ENCODE results near the gene EEPD1. TPM values are rescaled to one million over a fixed set of nuclear protein-coding genes. Genes with fewer than 3 reads are reported as not detected.

EEPD1 gene
- total RNA-seq, 1 donor from 2014 or later: 9.8 TPM

DNA sequence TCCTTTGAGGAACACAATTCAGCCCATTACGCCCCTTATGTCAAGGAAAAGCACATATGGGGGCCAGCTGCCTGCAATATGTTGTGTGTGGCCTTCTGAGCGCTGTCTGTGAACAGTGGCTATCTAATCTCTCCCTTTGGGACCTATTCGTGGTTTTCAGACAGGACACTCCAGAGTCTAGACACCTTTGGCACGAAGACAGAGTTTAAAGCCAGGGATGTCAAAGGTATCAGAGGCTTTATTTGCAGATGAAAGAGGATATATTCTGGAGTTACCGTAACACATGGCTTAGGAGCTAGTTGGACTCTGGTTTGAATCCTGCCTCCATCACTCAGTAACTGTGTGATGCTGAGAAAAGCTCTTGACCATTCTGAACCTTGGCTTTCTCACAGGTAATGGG, 14.8 kb upstream of the EEPD1 start:
- H3K27me3 ChIP-seq: no peaks in the 10 kb centered on the region
- H3K27ac ChIP-seq: no peak overlapping the region
- H3K36me3 ChIP-seq: no peaks in the 10 kb centered on the region
- no peaks in the 10 kb centered on the region for H3K9me3 ChIP-seq
- intact Hi-C loops (cut with DNase I): no loop called here
- H3K4me3 ChIP-seq: no peak overlapping the region
- no peak for DNase-seq (ENCODE audit: extremely low spot score in 2 of 2)
- no peaks in the 10 kb centered on the region for H3K4me1 ChIP-seq
- TF ChIP-seq, protein P1, sequence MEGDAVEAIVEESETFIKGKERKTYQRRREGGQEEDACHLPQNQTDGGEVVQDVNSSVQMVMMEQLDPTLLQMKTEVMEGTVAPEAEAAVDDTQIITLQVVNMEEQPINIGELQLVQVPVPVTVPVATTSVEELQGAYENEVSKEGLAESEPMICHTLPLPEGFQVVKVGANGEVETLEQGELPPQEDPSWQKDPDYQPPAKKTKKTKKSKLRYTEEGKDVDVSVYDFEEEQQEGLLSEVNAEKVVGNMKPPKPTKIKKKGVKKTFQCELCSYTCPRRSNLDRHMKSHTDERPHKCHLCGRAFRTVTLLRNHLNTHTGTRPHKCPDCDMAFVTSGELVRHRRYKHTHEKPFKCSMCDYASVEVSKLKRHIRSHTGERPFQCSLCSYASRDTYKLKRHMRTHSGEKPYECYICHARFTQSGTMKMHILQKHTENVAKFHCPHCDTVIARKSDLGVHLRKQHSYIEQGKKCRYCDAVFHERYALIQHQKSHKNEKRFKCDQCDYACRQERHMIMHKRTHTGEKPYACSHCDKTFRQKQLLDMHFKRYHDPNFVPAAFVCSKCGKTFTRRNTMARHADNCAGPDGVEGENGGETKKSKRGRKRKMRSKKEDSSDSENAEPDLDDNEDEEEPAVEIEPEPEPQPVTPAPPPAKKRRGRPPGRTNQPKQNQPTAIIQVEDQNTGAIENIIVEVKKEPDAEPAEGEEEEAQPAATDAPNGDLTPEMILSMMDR (IDR thresholded peaks at IDR 0.05): no peak
- TF ChIP-seq POLR2AphosphoS5 (IDR thresholded peaks at IDR 0.05; ENCODE audit: insufficient read depth in 1 of 2, low read depth in 1 of 2) (no peak), POLR2A (IDR thresholded peaks at IDR 0.05) (no peak)

DNA sequence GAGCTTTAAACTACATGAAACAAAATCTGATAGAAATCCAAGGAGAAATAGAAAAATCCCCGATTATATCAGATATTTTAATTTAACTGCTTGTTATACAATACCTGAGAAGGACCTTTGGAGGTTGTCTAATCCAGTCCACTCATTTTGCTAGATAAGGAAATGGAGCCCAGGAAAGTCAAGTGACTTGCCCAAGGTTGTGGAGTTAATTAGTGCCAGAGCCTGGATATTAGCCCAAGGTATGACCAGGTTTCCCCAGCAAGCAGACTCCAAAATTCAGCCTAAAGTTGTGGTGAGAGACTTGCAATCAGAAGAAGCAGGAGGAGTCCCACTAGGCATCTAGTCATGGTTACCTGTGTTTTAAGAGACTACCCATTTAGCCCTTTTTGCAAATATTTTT, 11.7 kb upstream of the EEPD1 start:
- Histone ChIP-seq H3K36me3 (no peaks in the 10 kb centered on the region), H3K4me1 (no peaks in the 10 kb centered on the region), H3K27me3 (no peaks in the 10 kb centered on the region), H3K27ac (no peak overlapping the region), H3K9me3 (no peaks in the 10 kb centered on the region), H3K4me3 (no peak overlapping the region)
- TF ChIP-seq POLR2AphosphoS5 (IDR thresholded peaks at IDR 0.05; ENCODE audit: insufficient read depth in 1 of 2, low read depth in 1 of 2) (no peak), POLR2A (IDR thresholded peaks at IDR 0.05) (no peak)
- TF ChIP-seq, protein P1 (IDR thresholded peaks at IDR 0.05): no peak
- intact Hi-C loops (cut with DNase I): no loop called here
- DNase-seq (ENCODE audit: extremely low spot score in 2 of 2): no peak

DNA sequence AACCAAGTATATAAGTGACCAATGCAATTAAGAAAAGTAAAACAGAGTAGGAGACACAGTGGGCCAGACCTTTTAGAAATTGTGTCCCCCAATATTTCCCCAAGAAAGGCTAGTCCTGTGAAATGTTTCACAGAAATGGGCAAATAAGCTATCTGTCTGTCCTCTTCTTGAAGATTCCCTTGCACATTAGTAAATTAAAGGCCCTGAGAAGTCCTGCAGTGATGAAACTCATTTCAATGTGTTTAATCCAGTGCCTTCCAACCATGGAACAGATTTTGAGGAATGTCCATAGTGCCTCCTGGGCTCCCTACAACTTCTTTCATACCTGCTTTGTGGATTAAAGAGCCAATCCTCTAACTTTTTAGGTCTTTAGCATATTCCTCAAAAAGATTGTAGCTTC, 11.2 kb upstream of the EEPD1 start:
- Histone ChIP-seq H3K27me3 (no peaks in the 10 kb centered on the region), H3K9me3 (no peaks in the 10 kb centered on the region), H3K27ac (no peak overlapping the region), H3K36me3 (no peaks in the 10 kb centered on the region), H3K4me1 (no peaks in the 10 kb centered on the region), H3K4me3 (no peak overlapping the region)
- TF ChIP-seq POLR2A (IDR thresholded peaks at IDR 0.05): no peak
- no peak for TF ChIP-seq POLR2AphosphoS5 (IDR thresholded peaks at IDR 0.05; ENCODE audit: insufficient read depth in 1 of 2, low read depth in 1 of 2)
- TF ChIP-seq, protein P1 (IDR thresholded peaks at IDR 0.05): no peak
- DNase-seq (ENCODE audit: extremely low spot score in 2 of 2): no peak
- intact Hi-C loops (cut with DNase I): no loop called here

DNA sequence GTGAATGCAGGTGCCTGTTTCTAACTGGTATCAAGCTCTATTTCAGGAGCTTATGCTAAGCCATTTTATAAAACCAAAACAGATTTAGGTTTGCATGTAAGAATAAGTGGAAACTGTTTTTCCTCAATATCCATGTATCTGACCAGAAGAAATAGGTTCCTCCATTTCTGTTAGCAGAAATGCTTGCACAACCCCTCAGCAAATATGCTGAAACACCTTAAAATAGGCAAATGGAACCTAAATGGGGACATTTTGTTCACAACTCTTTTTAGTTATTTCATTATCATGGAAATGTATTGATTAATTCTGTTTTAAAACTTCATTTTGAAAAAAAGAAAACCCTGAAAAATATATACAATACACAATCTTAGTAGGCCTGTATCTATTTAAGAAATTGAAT, 8.9 kb upstream of the EEPD1 start:
- TF ChIP-seq POLR2AphosphoS5 (IDR thresholded peaks at IDR 0.05; ENCODE audit: insufficient read depth in 1 of 2, low read depth in 1 of 2) (no peak), POLR2A (IDR thresholded peaks at IDR 0.05) (no peak)
- TF ChIP-seq, protein P1 (IDR thresholded peaks at IDR 0.05): no peak
- intact Hi-C loops (cut with DNase I): no loop called here
- no peaks in the 10 kb centered on the region for H3K36me3 ChIP-seq
- no peaks in the 10 kb centered on the region for H3K27me3 ChIP-seq
- no peak overlapping the region for H3K27ac ChIP-seq
- H3K4me3 ChIP-seq: no peak overlapping the region
- no peak for DNase-seq (ENCODE audit: extremely low spot score in 2 of 2)
- H3K9me3 ChIP-seq: no peaks in the 10 kb centered on the region
- no peaks in the 10 kb centered on the region for H3K4me1 ChIP-seq

DNA sequence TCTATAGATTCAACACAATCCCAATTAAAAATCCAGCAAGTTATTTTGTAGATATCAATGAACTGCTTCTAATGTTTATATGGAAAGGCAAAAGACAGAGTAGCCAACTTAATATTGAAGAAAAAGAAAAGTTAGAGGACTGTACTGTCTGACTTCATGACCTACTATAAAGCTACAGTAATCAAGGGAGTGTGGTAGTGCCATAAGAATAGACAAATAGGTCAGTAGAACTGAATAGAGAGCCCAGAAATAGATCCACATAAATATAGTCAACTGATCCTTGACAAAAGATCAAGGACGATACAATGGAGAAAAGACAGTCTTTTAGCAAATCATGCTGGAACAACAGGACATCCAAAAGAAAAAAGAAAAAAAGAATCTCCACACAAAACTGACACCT, 7.4 kb upstream of the EEPD1 start:
- Histone ChIP-seq H3K4me1 (no peaks in the 10 kb centered on the region), H3K27ac (no peak overlapping the region), H3K9me3 (no peaks in the 10 kb centered on the region), H3K4me3 (no peak overlapping the region), H3K27me3 (no peaks in the 10 kb centered on the region), H3K36me3 (no peaks in the 10 kb centered on the region)
- DNase-seq (ENCODE audit: extremely low spot score in 2 of 2): no peak
- intact Hi-C loops (cut with DNase I): no loop called here
- TF ChIP-seq POLR2A (IDR thresholded peaks at IDR 0.05) (no peak), POLR2AphosphoS5 (IDR thresholded peaks at IDR 0.05; ENCODE audit: insufficient read depth in 1 of 2, low read depth in 1 of 2) (no peak)
- TF ChIP-seq, protein P1 (IDR thresholded peaks at IDR 0.05): no peak
